ENCODE measurements around the gene ZNHIT2.

Gene ZNHIT2

DNA sequence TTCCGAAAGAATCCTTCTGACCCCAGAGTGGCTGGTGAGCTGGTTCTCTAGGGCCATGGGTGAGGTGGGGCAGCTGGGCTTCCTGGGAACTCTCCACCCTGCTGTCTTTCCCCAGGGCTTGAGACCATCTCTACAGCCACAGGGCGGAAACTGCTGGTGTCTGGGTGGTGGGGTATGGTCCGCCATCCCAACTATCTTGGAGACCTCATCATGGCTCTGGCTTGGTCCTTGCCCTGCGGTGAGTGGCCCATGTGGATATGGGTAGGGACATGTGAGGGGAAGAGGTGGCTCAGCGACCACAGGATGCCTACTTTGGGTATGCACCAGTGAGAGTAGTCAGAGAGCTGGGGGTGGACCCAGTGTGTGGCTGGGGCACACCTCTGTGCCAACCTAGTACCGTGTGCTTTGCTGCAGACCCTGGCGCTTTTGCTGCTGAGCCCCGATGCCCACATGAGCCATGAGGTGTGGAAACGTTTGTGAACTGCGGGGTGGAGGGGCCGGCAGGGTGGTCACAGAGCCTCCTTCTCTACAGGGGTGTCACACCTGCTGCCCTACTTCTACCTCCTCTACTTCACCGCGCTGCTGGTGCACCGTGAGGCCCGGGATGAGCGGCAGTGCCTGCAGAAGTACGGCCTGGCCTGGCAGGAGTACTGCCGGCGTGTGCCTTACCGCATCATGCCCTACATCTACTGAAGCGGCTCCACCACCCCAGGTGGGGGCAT is 2.0 kb downstream of the ZNHIT2 start:
- TF ChIP-seq, protein P1, sequence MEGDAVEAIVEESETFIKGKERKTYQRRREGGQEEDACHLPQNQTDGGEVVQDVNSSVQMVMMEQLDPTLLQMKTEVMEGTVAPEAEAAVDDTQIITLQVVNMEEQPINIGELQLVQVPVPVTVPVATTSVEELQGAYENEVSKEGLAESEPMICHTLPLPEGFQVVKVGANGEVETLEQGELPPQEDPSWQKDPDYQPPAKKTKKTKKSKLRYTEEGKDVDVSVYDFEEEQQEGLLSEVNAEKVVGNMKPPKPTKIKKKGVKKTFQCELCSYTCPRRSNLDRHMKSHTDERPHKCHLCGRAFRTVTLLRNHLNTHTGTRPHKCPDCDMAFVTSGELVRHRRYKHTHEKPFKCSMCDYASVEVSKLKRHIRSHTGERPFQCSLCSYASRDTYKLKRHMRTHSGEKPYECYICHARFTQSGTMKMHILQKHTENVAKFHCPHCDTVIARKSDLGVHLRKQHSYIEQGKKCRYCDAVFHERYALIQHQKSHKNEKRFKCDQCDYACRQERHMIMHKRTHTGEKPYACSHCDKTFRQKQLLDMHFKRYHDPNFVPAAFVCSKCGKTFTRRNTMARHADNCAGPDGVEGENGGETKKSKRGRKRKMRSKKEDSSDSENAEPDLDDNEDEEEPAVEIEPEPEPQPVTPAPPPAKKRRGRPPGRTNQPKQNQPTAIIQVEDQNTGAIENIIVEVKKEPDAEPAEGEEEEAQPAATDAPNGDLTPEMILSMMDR (IDR thresholded peaks at IDR 0.05; ENCODE audit: low read depth, low read length): no peak

DNA sequence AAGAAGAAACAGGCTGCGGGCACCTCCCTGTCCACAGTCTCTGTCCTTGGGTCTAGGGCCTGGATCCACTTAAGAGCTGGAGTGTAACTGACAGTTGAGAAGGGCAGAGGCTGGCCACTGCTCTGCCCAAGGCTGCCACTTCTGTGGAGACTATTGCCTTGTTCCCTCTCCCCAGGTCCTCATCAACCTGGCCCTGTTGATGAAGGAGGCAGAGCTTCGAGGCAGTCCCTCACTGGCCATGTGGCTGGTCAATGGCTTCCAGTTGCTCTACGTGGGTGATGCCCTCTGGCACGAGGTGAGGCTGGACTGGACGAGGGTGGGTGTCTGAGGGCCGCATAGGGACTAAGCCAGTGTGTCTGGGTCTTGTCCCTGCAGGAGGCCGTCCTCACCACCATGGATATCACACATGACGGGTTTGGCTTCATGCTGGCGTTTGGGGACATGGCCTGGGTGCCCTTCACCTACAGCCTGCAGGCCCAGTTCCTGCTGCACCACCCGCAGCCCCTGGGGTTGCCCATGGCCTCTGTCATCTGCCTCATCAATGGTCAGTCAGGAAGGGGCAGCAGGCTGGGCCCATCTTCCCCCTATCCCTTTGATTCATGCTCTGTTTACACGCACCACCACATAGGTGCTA is 2.8 kb downstream of the ZNHIT2 start:
- TF ChIP-seq, protein P1 (IDR thresholded peaks at IDR 0.05; ENCODE audit: low read depth, low read length): no peak
- DNase-seq (ENCODE audit: extremely low read depth, low read depth): no peak

More for the DNA sequence above, 2.0 kb downstream of the ZNHIT2 start:
- DNase-seq (ENCODE audit: extremely low read depth, low read depth): no peak

DNA sequence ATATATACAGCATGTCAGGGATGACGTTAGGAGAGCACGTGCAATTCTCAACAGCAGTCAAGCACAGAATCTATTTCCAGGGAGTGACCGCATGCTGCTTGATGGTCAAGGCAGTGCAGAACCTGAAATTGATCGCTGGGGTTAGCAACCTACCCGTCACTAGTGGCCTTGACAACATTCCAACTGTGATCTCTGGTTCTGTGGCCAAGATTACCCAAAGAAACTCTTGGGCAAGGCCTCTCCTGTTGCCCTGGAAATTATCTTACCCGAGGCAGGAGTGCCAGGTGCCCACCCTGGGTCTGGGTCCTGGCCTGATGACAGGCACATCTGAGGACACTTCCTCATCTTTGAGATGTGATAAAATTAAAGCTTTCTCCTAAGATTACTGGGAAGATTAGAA is 3.7 kb downstream of the ZNHIT2 start:
- TF ChIP-seq, protein P1 (IDR thresholded peaks at IDR 0.05; ENCODE audit: low read depth, low read length): no peak

DNA sequence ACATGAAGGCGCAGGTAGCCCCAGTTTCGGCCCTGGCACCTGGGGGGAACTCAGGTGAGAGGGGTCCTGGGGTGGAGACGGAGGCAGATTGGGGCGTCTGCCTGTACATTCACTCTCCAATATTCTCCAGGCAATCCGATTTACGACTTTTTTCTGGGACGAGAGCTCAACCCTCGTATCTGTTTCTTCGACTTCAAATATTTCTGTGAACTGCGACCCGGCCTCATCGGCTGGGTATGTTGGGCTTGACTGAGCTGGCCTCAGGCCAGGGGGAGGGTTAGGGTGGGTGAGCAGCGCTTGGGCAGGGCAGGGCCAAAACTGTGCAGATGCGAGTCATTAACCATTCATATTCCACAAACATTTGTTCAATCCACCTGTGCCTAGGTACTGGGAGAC is 4.1 kb downstream of the ZNHIT2 start:
- TF ChIP-seq, protein P1 (IDR thresholded peaks at IDR 0.05; ENCODE audit: low read depth, low read length): no peak
- DNase-seq (ENCODE audit: extremely low read depth, low read depth): no peak

More for the DNA sequence above, 3.7 kb downstream of the ZNHIT2 start:
- DNase-seq (ENCODE audit: extremely low read depth, low read depth): no peak

DNA sequence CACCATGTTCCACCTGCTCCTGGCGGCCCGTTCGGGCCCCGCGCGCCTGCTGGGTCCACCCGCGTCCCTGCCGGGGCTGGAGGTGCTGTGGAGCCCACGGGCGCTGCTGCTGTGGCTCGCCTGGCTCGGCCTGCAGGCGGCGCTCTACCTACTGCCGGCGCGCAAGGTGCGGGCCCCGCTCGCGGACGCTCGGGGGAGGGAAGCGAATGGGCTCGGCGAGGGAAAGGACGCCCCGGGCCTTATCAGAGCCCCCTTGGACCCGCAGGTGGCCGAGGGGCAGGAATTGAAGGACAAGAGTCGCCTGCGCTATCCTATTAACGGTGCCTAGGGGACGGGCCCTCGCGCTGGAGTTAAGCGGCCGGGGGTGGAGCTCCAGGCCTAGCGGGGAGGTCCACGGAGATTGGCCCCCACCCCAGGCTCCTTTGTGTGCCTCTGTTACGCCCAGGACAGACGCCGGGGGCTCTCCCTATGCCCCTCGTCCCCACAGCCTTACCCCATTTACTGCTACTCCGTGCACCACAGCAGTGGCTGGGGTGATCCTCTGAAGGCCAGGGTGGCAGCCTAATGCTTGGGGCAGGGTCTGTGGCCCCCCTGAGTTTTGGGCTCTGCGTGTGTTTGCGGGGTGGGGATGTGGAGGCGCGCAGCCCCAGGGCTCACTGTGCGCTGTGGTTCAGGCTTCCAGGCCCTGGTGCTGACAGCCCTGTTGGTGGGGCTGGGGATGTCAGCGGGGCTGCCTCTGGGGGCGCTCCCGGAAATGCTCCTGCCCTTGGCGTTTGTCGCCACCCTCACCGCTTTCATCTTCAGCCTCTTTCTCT is 4.7 kb downstream of the ZNHIT2 start:
- DNase-seq (ENCODE audit: extremely low read depth, low read depth): no peak
- TF ChIP-seq, protein P1 (IDR thresholded peaks at IDR 0.05; ENCODE audit: low read depth, low read length): peak; percentile 58

DNA sequence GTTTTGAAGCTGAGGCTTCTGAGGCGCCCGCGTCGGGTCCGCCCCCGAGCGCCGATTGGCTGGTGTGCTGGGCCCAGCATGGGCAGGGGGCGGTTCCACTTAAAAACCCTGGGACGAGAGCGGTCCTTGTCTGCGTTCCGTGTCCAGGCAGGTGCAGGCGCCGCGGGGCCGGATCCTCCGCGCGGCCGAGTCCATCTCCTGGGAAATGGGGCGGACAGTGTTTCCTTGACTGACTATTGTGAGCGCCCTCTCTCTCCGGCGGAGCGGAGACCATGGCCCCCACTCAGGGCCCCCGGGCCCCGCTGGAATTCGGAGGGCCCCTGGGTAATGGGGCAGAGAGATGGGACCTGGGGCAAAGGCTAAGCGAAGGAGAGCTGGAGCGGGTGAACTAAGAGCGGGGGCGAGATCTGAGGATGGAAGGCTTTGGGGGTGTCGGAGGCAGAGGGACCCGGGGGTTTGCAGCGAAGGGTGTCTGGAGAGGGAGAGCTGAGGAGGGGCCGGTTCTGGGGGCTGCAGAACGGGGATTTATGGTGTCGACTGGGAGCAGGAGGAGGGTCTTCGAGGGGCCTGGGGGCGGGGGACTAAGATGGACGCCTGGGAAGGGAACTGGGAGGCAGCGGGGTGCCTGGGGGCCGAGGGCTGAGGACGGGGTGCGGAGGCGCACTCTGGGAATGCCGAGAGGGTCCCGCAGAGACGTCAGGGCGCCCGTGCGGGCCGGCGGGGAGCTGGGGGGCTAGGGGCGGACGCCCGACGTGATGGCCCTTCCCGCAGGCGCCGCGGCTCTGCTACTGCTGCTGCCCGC is 5.6 kb downstream of the ZNHIT2 start, which contains the start of gene TM7SF2:
TM7SF2 (plus strand) TSS at position 129 of the 802 bp plus-strand sequence; CDS start at position 273, 144 bp downstream.
- TF ChIP-seq, protein P1 (IDR thresholded peaks at IDR 0.05; ENCODE audit: low read depth, low read length): no peak

More for the DNA sequence above, 5.6 kb downstream of the ZNHIT2 start, which contains the start of gene TM7SF2:
- DNase-seq (ENCODE audit: extremely low read depth, low read depth): peak; percentile 72

Data from AG09319 (cell line).